Measurements from ENCODE around the gene CCR9. TPM values are rescaled to one million over a fixed set of nuclear protein-coding genes. Genes with fewer than 3 reads are reported as not detected.

Gene CCR9
- total and polyA plus RNA-seq, 10 of the 15 experiments (the other 5 are each of a cell fraction or from before 2014, with no cell fraction given): 0.05 to 3.9 (median 2.4) TPM

- Histone ChIP-seq H3K4me1 (ENCODE audit: control insufficient read depth, insufficient read depth, low read length) (peaks cover 13% of the 10 kb centered on the region), H3K36me3 (ENCODE audit: control insufficient read depth in 2 of 2, insufficient read depth in 2 of 2, low read length in 1 of 2) (peaks cover 0 to 8% of the 10 kb centered on the region in 2 experiments; a peak in 3 of 4 replicates), H3K79me2 (ENCODE audit: control insufficient read depth, insufficient read depth, low read length) (no peaks in the 10 kb centered on the region), H3K27ac (ENCODE audit: control insufficient read depth, insufficient read depth) (no peak overlapping the region), H4K20me1 (ENCODE audit: control insufficient read depth, insufficient read depth) (no peaks in the 10 kb centered on the region), H3K27me3 (replicated peaks in 1 of 2; ENCODE audit: control insufficient read depth in 2 of 2, insufficient read depth in 2 of 2, low read length in 1 of 2) (peaks cover 0 to 2% of the 10 kb centered on the region in 2 experiments; a peak in 1 of 4 replicates), H3K4me2 (ENCODE audit: control insufficient read depth, insufficient read depth) (no peak overlapping the region), H3K4me3 (no peak overlapping the region), H3K9ac (ENCODE audit: control insufficient read depth, insufficient read depth, low read length) (no peak overlapping the region), H3K9me3 (replicated peaks; ENCODE audit: control insufficient read depth, insufficient read depth, low read length) (peaks cover 18% of the 10 kb centered on the region; the same call in 2 of the 3 replicates), H2AFZ (ENCODE audit: control insufficient read depth, low read depth, low read length) (no peak overlapping the region)
- RAD21 ChIA-PET (ENCODE audit: unreplicated experiment): interaction anchor here (1.0 to 11.1 kb wide), 17 partner anchors 12 to 156 kb away, joined by 3 to 229 read pairs (median 6); partner anchors contain the start of genes CCR9 and LZTFL1
- DNase-seq (ENCODE audit: low read depth, low spot score): no peak
- SMC1A ChIA-PET (ENCODE audit: uncharacterized antibody, unreplicated experiment): interaction anchor here (1.1 to 11.8 kb wide), 13 partner anchors 8 to 156 kb away, joined by 3 to 199 read pairs (median 35); partner anchors contain the start of genes CCR9 and LZTFL1
- intact Hi-C loops (cut with micrococcal nuclease; ENCODE audit: unreplicated experiment) (no loop called here), in situ Hi-C loops (cut with MboI) (no loop called here)
- peak; percentile 59 for ATAC-seq
- BruUV-seq (replicated peaks): no TSS peak
- POLR2A ChIA-PET: interaction anchor here (0.7 to 6.4 kb wide), 13 partner anchors 11 to 220 kb away, joined by 3 to 41 read pairs (median 6); partner anchors contain the start of gene SACM1L
- WGBS (ENCODE audit: insufficient coverage, insufficient replicate concordance, low lambda C conversion rate, missing lambda C conversion rate): 66% methylated on average over 6 of the region's 6 CpGs
- CTCF ChIA-PET: interaction anchor here (0.7 to 8.5 kb wide), 12 partner anchors 15 to 249 kb away, joined by 3 to 67 read pairs (median 4); no protein-coding TSS in a partner anchor
- no peak for FAIRE-seq
- TF ChIP-seq REST (IDR thresholded peaks at IDR 0.05; ENCODE audit: low read depth, low read length) (no peak), GATAD2B (conservative IDR thresholded peaks at IDR 0.05; ENCODE audit: low read depth) (0 out of 2 replicates have a peak, but pooled peaks have one; percentile 64), POLR2A (IDR thresholded peaks at IDR 0.05; ENCODE audit: low read depth, low read length) (no peak), EED (IDR thresholded peaks at IDR 0.05; ENCODE audit: low read depth) (peak; percentile 85), RAD21 (IDR thresholded peaks at IDR 0.05; ENCODE audit: insufficient read depth, low read depth, low read length) (no peak), NFIC (IDR thresholded peaks at IDR 0.05; ENCODE audit: low read depth, low read length) (peak; percentile 67; the same call in 1 of the 2 replicates), NR2F1 (conservative IDR thresholded peaks at IDR 0.05) (no peak), NBN (IDR thresholded peaks at IDR 0.05) (peak; percentile 46; the same call in 1 of the 2 replicates), RELB (IDR thresholded peaks at IDR 0.05; ENCODE audit: low read depth) (peak; percentile 57; the same call in 1 of the 2 replicates), TARDBP (IDR thresholded peaks at IDR 0.05; ENCODE audit: borderline replicate concordance) (no peak), SREBF1 (IDR thresholded peaks at IDR 0.05; ENCODE audit: low read length) (no peak), GABPA (IDR thresholded peaks at IDR 0.05; ENCODE audit: low read depth) (no peak), CBX3 (IDR thresholded peaks at IDR 0.05; ENCODE audit: borderline replicate concordance, low read depth) (no peak), ATF7 (IDR thresholded peaks at IDR 0.05; ENCODE audit: low read depth) (no peak), E4F1 (IDR thresholded peaks at IDR 0.05; ENCODE audit: borderline replicate concordance, partially characterized antibody) (no peak)
Measured at GRCh38 chr3:45909542-45909941, 23.2 kb downstream of the CCR9 start.
